GM23248 (cell line): ENCODE measurements around the gene HS3ST1. TPM values are rescaled to one million over a fixed set of nuclear protein-coding genes. Genes with fewer than 3 reads are reported as not detected.

Experiments used
- DNase-seq: peaks from one replicate; pipeline ENCODE4 v3.0.0-alpha.2; 2015
- H2AFZ ChIP-seq: fragments of 200-600 bp; sonication (generic); 2 replicates; pipeline ENCODE4 v1.6.1; 2016; ENCODE audit warnings: antibody characterized with exemption
- H3F3A ChIP-seq: fragments of 200-600 bp; sonication (generic); 2 replicates; pipeline ENCODE4 v1.6.1; 2016; ENCODE audit warnings: mild to moderate bottlenecking, antibody characterized with exemption, mixed run types; ENCODE audit not compliant: insufficient read depth
- H3K27ac ChIP-seq: fragments of 200-600 bp; sonication (generic); 2 replicates; pipeline ENCODE4 v1.5.1; 2016; ENCODE audit warnings: mild to moderate bottlenecking
- H3K27me3 ChIP-seq: fragments of 200-600 bp; sonication (generic); replicated peaks from 2 replicates; pipeline ENCODE4 v1.6.1; 2016; ENCODE audit warnings: mild to moderate bottlenecking; ENCODE audit not compliant: insufficient read depth
- H3K36me3 ChIP-seq: fragments of 200-600 bp; sonication (generic); 2 replicates; pipeline ENCODE4 v1.6.1; 2016; ENCODE audit warnings: low read depth, mild to moderate bottlenecking
- H3K4me1 ChIP-seq: fragments of 200-600 bp; sonication (generic); 2 replicates; pipeline ENCODE4 v1.6.1; 2016; ENCODE audit warnings: mild to moderate bottlenecking; ENCODE audit not compliant: insufficient read depth
- H3K4me2 ChIP-seq: fragments of 200-600 bp; sonication (generic); one replicate; pipeline ENCODE4 v1.6.1; 2016; ENCODE audit warnings: mild to moderate bottlenecking; ENCODE audit not compliant: unreplicated experiment
- H3K4me3 ChIP-seq: fragments of 200-600 bp; sonication (generic); 2 replicates; pipeline ENCODE4 v1.5.1; 2016; ENCODE audit warnings: mild to moderate bottlenecking
- H3K79me2 ChIP-seq: fragments of 200-600 bp; sonication (generic); 2 replicates; pipeline ENCODE4 v1.6.1; 2016; ENCODE audit warnings: mild to moderate bottlenecking; ENCODE audit not compliant: insufficient read depth
- H3K9ac ChIP-seq: fragments of 200-600 bp; sonication (generic); 2 replicates; pipeline ENCODE4 v1.6.1; 2016; ENCODE audit warnings: mild to moderate bottlenecking
- H3K9me2 ChIP-seq: fragments of 200-600 bp; sonication (generic); 2 replicates; pipeline ENCODE4 v1.6.1; 2016; ENCODE audit warnings: mixed run types, mild to moderate bottlenecking, moderate library complexity; ENCODE audit not compliant: insufficient read depth
- H3K9me3 ChIP-seq: fragments of 200-600 bp; sonication (generic); one replicate; pipeline ENCODE4 v1.6.1; 2017; ENCODE audit warnings: low read depth
- H4K20me1 ChIP-seq: fragments of 200-600 bp; sonication (generic); 2 replicates; pipeline ENCODE4 v1.6.0; 2016; ENCODE audit not compliant: insufficient read depth
- EZH2 ChIP-seq: fragments of 200-600 bp; sonication (generic); IDR thresholded peaks from 2 replicates; pipeline ENCODE4 v1.6.1; 2018; ENCODE audit warnings: antibody characterized with exemption, mild to moderate bottlenecking; ENCODE audit not compliant: insufficient read depth, poor library complexity, severe bottlenecking
- EZH2phosphoT487 ChIP-seq: fragments of 200-600 bp; sonication (generic); IDR thresholded peaks from 2 replicates; pipeline ENCODE4 v1.6.1; 2018; ENCODE audit warnings: antibody characterized with exemption, moderate library complexity, mild to moderate bottlenecking, low read depth; ENCODE audit not compliant: insufficient read depth
- WGBS, 2 experiments: methylation state at CpG; one replicate each; pipeline ENCODE4 v1.1.6; 2015 to 2017; ENCODE audit warnings: low lambda C conversion rate in 2 of 2, low coverage in 1 of 2; ENCODE audit errors: missing lambda C conversion rate in 2 of 2; 5-methylcytosine and 5-hydroxymethylcytosine counted together
- in situ Hi-C: fragments of 300-500 bp; cut with MboI; formaldehyde crosslinking; loops from 2 replicates; pipeline ENCODE4 v1.15.0; 2020
- microRNA counts: library from miRNA; unstranded; fragments of <30 nt; microRNA quantifications from one replicate; lab custom pipeline; 2016
- microRNA-seq: library from miRNA; unstranded; fragments of <30 nt; microRNA quantifications from one replicate; pipeline ENCODE4, GENCODE V29; 2016; ENCODE audit warnings: borderline number of aligned reads
- polyA plus RNA-seq: library from polyadenylated mRNA; unstranded; fragments of >200 nt; fragmentation: Nextera tagmentation; extraction: Ambion mirVana; gene quantifications from 2 replicates; pipeline ENCODE4 v1.2.1, GENCODE V29; 2016
- small RNA-seq: library from RNA; depleted of rRNA; stranded (forward); fragments of <200 nt; gene quantifications from one replicate; pipeline ENCODE3, GENCODE V24; 2014; ENCODE audit warnings: low read depth, low replicate concordance
- total RNA-seq: library from RNA; depleted of rRNA; stranded (reverse); fragments of >200 nt; shearing (Covaris generic); gene quantifications from 2 replicates; pipeline ENCODE4 v1.2.3, GENCODE V29; 2014

Gene HS3ST1
- total and polyA plus RNA-seq, 2 experiments from 2014 or later = not detected

GRCh38 chr4:11344916-11345315 is 83.8 kb downstream of the HS3ST1 start:
- H3K9me2 ChIP-seq = no peaks in the 10 kb centered on the region
- H3K9me3 ChIP-seq = no peaks in the 10 kb centered on the region
- WGBS, 2 experiments = 31 to 41% methylated on average over 2 of the region's 2 CpGs
- no peak for DNase-seq
- no peak overlapping the region for H3K27ac ChIP-seq
- in situ Hi-C loops = no loop called here
- no peak overlapping the region for H3K4me3 ChIP-seq
- no peaks in the 10 kb centered on the region for H3K27me3 ChIP-seq
- no peaks in the 10 kb centered on the region for H3K36me3 ChIP-seq
- no peak for TF ChIP-seq EZH2
- no peak for TF ChIP-seq EZH2phosphoT487
- no peaks in the 10 kb centered on the region for H4K20me1 ChIP-seq
- no peak overlapping the region for H3K4me2 ChIP-seq
- no peaks in the 10 kb centered on the region for H3F3A ChIP-seq
- H3K9ac ChIP-seq = no peak overlapping the region
- no peaks in the 10 kb centered on the region for H3K79me2 ChIP-seq
- no peak overlapping the region for H2AFZ ChIP-seq
- H3K4me1 ChIP-seq = no peaks in the 10 kb centered on the region

GRCh38 chr4:11343536-11343935 is 85.2 kb downstream of the HS3ST1 start:
- Histone ChIP-seq H3K27ac (no peak overlapping the region), H3K9ac (no peak overlapping the region), H2AFZ (no peak overlapping the region), H4K20me1 (no peaks in the 10 kb centered on the region), H3K4me1 (no peaks in the 10 kb centered on the region), H3K4me3 (no peak overlapping the region), H3K9me3 (no peaks in the 10 kb centered on the region), H3F3A (no peaks in the 10 kb centered on the region), H3K4me2 (no peak overlapping the region), H3K36me3 (no peaks in the 10 kb centered on the region), H3K9me2 (no peaks in the 10 kb centered on the region), H3K79me2 (no peaks in the 10 kb centered on the region), H3K27me3 (no peaks in the 10 kb centered on the region)
- no peak for DNase-seq
- WGBS, 2 experiments = 17 to 23% methylated on average over 4 of the region's 4 CpGs
- TF ChIP-seq EZH2phosphoT487 = no peak
- no peak for TF ChIP-seq EZH2
- in situ Hi-C loops = no loop called here

MicroRNA genes within 50 kb of the gene (microRNA counts, 767-probe panel; counts per million panel counts)
- 447 counts per million, percentile 86 among the panel's probes with 10 or more counts for microRNA hsa-miR-572 (lab: Ali Mortazavi, UCI)

Small RNA genes within 50 kb of the gene (microRNA-seq; reads per million reads assigned to microRNA genes)
- not detected for gene MIR572

Small RNA genes within 50 kb of the gene (small RNA-seq; reads per million reads assigned to genes)
- gene MIR572 = not detected
- gene RNA5SP156 = not detected
